Muscle of leg (tissue), 11 donors: ENCODE measurements around the gene AMFR. TPM values are rescaled to one million over a fixed set of nuclear protein-coding genes. Genes with fewer than 3 reads are reported as not detected.
A peak's percentile ranks its signal among the peaks of the same experiment; 100 is the strongest.

Experiments
- DNase-seq: peaks from one replicate; pipeline ENCODE4 v3.0.0; 2013
- H3K27ac ChIP-seq: one replicate; pipeline ENCODE4 v1.5.1; 2013; ENCODE audit warnings: mild to moderate bottlenecking, low read length, control low read depth
- H3K27me3 ChIP-seq: one replicate; pipeline ENCODE4 v1.6.1; 2013; ENCODE audit warnings: low read length; ENCODE audit not compliant: control insufficient read depth, insufficient read depth
- H3K36me3 ChIP-seq: one replicate; pipeline ENCODE4 v1.6.1; 2013; ENCODE audit warnings: low read length; ENCODE audit not compliant: control insufficient read depth, insufficient read depth
- H3K4me1 ChIP-seq: one replicate; pipeline ENCODE4 v1.6.1; 2013; ENCODE audit warnings: low read length; ENCODE audit not compliant: control insufficient read depth, insufficient read depth
- H3K4me3 ChIP-seq: one replicate; pipeline ENCODE4 v1.5.1; 2013; ENCODE audit warnings: low read length, control low read depth
- H3K9me3 ChIP-seq: replicated peaks from 2 replicates; pipeline ENCODE4 v1.6.1; 2013; ENCODE audit warnings: low read depth, low read length; ENCODE audit not compliant: control insufficient read depth
- WGBS: methylation state at CpG from one replicate; pipeline ENCODE4 v1.1.5; 2013; ENCODE audit warnings: missing lambda C conversion rate; ENCODE audit not compliant: insufficient coverage; 5-methylcytosine and 5-hydroxymethylcytosine counted together
- polyA plus RNA-seq, 8 donors: library from polyadenylated mRNA; unstranded; fragments of 120-200 nt; gene quantifications; one replicate each; pipeline versions ENCODE4 v1.2.1 to v1.2.3, GENCODE V29; 2013; ENCODE audit warnings: inconsistent platforms in 1 of 8, low replicate concordance in 1 of 8; ENCODE audit not compliant: insufficient read length in 8 of 8, insufficient read depth in 1 of 8
- total RNA-seq: library from RNA; stranded (reverse); fragments of 120-200 nt; gene quantifications from one replicate; pipeline ENCODE4 v1.2.4, GENCODE V29; 2013

AMFR gene
- total and polyA plus RNA-seq, 9 donors, result 36.6 to 70.4 (median 49.1) TPM

DNA sequence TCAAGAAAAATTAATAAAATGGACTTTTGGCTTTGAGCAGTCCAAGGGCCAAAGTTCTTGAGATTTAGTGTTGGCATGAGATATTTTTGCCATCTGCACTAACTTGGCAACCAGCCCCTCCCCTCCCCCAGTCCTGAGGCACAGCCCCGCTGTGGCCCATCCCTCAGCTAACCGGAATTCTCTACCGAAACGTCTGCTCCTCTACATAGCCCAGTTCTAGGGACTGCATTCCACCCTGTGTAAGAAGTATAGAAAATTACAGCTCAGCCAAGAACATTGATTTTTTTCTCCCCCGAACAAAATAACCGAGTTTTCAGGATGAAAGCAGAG is 97.5 kb downstream of the AMFR start:
- H3K27ac ChIP-seq, result no peak overlapping the region
- WGBS, result no CpG with 5 or more reads among the region's 6 CpGs
- no peaks in the 10 kb centered on the region for H3K27me3 ChIP-seq
- no peak overlapping the region for H3K4me3 ChIP-seq
- no peaks in the 10 kb centered on the region for H3K4me1 ChIP-seq
- H3K36me3 ChIP-seq, result no peaks in the 10 kb centered on the region
- no peaks in the 10 kb centered on the region for H3K9me3 ChIP-seq
- no peak for DNase-seq

DNA sequence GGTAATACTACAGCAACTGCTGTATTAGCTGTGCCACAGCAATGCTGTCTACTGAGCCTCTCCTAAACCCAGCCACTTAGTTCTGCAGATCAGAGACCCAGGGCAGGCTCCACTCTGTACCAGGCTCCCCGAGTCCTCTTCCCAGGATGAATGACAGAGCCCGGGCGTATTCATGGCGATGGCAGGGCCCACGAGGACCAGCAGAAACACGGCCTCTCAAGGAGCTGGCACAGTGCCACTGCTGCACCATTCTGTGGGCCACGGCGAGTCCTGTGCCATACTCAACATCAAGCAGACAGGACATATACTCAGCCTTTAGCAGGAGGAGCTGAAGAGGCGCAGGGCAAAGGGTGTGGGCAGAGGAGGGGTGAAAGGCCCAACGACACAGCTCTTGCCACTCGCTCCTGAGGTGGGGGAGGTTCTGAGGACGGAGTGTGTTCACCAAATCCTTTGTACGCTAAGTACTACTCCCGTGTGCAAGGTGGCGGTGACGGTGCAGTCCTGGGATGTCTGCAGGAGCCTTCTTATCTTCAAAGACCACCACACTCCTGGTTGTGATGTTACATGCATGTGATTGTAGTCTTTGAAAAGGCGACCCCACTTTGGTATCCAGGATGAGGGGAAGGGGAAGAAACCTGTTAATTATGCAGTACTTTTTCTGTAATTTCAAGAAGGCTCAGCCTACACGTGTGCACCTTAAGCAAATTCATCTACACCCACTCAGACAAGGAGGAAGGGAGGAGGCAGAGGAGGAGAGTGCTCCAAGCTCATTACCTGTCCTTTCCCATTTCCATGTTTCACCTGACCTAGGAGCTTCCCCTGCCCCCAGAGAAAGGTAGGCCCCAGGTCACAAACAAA is 98.0 kb downstream of the AMFR start:
- no peaks in the 10 kb centered on the region for H3K4me1 ChIP-seq
- WGBS, result 90% methylated on average over 7 of the region's 18 CpGs
- no peak overlapping the region for H3K4me3 ChIP-seq

DNA sequence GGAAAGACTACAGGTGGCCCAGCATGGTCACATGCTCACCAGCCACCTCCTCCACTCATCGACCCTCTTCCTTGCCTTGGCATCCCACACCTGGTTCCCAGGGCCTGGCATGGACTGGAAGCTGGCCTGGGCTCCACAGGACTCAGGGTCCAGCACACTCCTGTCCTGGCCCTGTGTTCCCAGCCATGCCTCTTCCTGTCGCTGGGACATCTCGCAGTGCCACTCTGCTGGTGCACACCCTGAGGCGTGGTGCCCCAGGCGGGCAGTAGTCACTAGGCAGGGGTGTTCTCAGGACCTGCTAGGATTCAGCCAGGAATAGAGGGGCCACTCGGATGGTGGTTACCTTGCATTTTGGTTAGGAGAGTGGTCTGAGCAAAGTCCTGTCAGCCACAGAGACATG is 99.4 kb downstream of the AMFR start:
- Histone ChIP-seq H3K27me3 (no peaks in the 10 kb centered on the region), H3K4me1 (no peaks in the 10 kb centered on the region), H3K36me3 (no peaks in the 10 kb centered on the region), H3K27ac (no peak overlapping the region), H3K4me3 (no peak overlapping the region), H3K9me3 (no peaks in the 10 kb centered on the region)
- no peak for DNase-seq
- WGBS, result 90% methylated on average over 6 of the region's 6 CpGs

More for the DNA sequence above, 98.0 kb downstream of the AMFR start:
- Histone ChIP-seq H3K27ac (no peak overlapping the region), H3K36me3 (no peaks in the 10 kb centered on the region), H3K9me3 (no peaks in the 10 kb centered on the region), H3K27me3 (no peaks in the 10 kb centered on the region)
- DNase-seq, result no peak

DNA sequence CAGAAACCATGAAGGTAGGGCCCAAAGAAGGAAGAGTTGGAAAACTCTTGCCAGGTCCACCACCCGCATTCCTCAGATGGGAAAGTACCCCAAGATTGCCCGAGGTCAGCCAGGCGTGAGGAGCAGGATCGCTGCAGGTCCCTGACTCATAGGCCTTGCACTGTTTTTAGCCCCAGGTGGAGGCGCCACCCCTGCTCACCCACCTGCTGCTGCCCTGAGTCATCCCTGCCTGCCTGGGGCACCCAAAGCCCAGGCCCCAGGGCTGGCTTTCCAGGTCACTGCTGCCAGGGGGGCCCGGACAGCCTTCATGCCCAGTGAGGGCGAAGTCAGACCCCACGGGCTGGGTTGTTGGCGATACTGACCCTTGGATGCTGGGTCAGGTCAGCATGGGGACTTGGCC is 100.9 kb downstream of the AMFR start:
- 84% methylated on average over 9 of the region's 9 CpGs for WGBS
- no peak for DNase-seq

DNA sequence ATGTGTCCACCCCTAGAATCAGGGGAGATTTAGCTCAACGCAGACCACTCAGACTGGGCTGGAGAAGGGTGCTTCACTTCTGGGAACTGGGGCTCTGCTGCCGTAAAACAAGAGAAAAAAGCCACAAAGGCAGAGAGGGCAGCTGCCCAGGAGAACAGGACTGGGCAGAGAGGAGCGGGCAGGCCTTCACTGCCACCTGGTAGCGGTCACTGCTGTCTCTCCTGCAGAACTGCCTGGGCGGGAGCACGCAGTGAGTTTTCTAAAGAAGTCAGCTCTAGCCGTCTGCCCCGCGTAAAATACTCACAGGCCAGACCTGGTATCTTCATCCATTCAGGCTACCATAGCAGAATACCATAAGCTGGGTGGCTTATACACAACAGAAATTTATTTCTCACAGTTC is 103.8 kb downstream of the AMFR start:
- no peaks in the 10 kb centered on the region for H3K36me3 ChIP-seq
- peaks cover 5% of the 10 kb centered on the region for H3K27me3 ChIP-seq
- peaks cover 5% of the 10 kb centered on the region for H3K4me1 ChIP-seq
- H3K4me3 ChIP-seq, result no peak overlapping the region
- no peak overlapping the region for H3K27ac ChIP-seq
- 68% methylated on average over 8 of the region's 9 CpGs for WGBS
- DNase-seq, result no peak
- H3K9me3 ChIP-seq, result no peaks in the 10 kb centered on the region

More for the DNA sequence above, 100.9 kb downstream of the AMFR start:
- Histone ChIP-seq H3K36me3 (no peaks in the 10 kb centered on the region), H3K4me3 (no peak overlapping the region), H3K27ac (no peak overlapping the region), H3K9me3 (no peaks in the 10 kb centered on the region), H3K27me3 (no peaks in the 10 kb centered on the region), H3K4me1 (no peaks in the 10 kb centered on the region)

DNA sequence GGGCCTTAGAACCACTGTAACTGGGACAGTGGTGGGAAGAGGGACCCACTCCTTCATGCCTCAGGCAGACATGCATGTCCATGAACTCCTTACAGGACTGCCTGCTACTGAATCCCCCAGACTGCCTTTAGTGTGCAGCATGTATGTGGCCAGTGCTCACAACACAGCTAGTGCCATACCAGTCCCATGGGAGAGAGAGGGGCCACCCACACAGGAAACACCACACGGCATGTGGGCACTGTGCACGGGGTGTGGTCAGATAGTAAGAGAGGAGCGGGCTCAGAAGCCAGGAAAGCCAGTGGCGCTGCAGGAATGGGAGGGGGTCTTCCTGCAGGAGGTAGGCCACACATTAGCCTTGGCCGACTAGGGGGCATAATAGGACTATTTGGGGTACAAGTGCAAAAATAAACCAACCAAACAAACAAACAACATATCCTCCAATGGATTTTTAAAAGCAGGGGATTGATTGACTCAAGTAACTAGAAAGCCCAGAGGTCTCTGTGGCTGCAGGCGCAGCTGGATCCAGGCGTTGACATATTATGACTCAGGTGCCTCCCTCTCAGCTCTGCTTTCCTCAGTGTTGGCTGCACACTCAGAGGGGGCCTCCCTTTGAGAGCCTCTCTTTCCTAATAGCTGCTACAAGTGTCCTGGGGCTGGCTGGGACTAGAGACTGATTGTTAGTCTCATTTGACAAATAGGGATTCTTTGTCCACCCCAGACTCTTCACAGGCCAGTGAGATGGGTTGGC is 104.4 kb downstream of the AMFR start:
- Histone ChIP-seq H3K4me1 (peaks cover 5% of the 10 kb centered on the region), H3K9me3 (no peaks in the 10 kb centered on the region), H3K27me3 (peaks cover 5% of the 10 kb centered on the region), H3K4me3 (no peak overlapping the region), H3K36me3 (no peaks in the 10 kb centered on the region), H3K27ac (no peak overlapping the region)
- WGBS, result 82% methylated on average over 4 of the region's 7 CpGs
- DNase-seq, result no peak

DNA sequence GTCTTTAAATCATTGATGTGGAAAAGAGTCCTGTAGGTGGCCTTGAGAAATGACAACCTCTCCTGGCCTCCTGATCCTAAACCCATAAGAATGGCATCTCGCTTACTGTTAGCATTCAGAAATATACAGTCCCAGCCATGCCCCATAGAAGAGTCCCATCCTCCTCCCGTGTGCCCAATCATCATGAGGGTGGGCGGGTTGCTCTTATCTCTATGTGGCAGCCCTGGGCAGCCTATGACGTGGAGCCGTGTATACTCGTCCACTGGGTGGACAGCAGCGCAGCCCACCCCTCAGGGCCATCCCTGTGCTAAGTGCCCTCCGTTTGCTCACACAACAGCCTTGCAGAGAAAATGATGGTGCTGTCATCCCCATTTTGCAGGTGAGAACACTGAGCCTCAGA is 105.3 kb downstream of the AMFR start:
- Histone ChIP-seq H3K27me3 (peaks cover 5% of the 10 kb centered on the region), H3K27ac (no peak overlapping the region), H3K36me3 (no peaks in the 10 kb centered on the region), H3K9me3 (no peaks in the 10 kb centered on the region), H3K4me1 (peaks cover 5% of the 10 kb centered on the region), H3K4me3 (no peak overlapping the region)
- 85% methylated on average over 7 of the region's 8 CpGs for WGBS
- DNase-seq, result no peak

DNA sequence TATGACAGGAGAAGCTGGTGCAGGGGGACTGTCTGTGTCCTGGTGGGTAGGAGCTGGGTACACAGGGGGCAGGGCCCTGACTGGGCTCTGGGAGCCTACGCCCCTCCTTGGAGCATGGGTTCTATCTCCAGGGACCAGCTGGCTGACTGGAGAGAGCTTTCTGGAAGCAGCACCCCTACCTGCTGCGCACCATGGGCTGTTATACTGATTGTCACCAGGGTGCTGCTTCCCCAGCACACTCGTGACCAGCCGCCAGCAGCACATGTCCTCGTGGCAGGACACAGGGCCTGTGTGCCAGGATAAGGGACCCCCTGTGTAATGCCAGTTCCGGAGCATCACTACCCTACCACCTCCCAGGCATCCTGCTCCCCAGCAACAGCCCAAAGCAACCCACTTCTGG is 106.0 kb downstream of the AMFR start:
- no peak for DNase-seq
- H3K27ac ChIP-seq, result no peak overlapping the region
- H3K9me3 ChIP-seq, result no peaks in the 10 kb centered on the region
- no peak overlapping the region for H3K4me3 ChIP-seq
- H3K4me1 ChIP-seq, result peaks cover 5% of the 10 kb centered on the region
- peaks cover 5% of the 10 kb centered on the region for H3K27me3 ChIP-seq
- H3K36me3 ChIP-seq, result no peaks in the 10 kb centered on the region
- 92% methylated on average over 5 of the region's 6 CpGs for WGBS

DNA sequence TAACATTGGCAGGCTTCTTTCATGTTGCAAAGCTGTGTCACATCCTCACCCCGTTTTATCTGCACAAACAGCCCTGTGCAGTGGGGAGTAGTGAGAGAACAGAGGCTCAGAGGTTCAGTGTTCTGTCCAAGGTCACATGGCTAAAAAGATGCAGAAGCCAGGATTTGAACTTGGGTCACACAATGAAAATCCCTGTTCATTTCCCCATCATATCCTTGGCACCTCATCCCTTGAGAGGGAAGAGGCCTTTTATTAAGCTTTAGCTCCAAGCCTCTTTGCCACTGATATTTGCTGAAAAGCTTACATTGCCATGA is 106.6 kb downstream of the AMFR start:
- peaks cover 5% of the 10 kb centered on the region for H3K27me3 ChIP-seq
- no peak for DNase-seq
- no peaks in the 10 kb centered on the region for H3K9me3 ChIP-seq
- H3K4me1 ChIP-seq, result peaks cover 5% of the 10 kb centered on the region
- WGBS, result no CpG with 5 or more reads among the region's 1 CpG
- no peaks in the 10 kb centered on the region for H3K36me3 ChIP-seq
- H3K4me3 ChIP-seq, result no peak overlapping the region
- no peak overlapping the region for H3K27ac ChIP-seq

DNA sequence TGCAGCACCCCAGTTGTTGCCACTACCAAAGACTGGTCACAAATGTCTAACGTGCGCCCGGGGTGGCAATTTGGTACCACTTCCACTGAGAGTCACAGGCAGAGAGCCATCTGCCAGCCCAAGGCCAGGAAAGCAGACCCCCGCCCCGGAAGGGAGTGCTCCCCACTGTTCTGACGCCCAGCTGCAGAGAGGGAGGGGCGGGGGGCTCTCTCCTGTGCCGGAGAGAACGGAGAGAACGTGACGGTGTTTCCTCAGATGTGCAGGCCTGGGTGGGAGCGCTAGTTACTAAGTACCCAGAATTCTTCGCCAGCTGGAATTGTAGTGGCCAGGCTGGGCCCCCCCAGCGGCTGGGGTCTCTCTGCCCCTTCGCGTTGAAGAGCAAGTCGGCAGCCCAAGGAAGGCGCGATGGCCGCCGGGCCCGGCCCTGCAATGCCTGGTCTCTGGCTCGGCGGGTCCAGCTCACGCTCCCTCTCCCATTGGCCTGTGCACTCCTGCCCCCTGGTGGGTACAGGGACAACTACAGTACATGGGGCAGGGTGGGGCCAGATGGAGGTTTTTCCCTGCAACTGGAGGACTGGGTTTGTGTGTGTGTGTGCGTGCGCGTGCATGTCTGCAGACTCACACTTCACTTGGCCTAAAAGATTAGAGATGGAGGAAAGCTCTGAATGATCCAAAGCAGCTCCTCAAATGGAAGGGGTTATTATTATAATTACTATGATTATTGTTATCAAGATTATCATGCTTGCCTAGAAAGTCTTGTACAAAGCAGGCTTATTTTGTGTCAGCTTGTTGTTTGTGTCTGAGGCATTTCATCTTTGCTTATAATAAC is 107.1 kb downstream of the AMFR start:
- Histone ChIP-seq H3K4me3 (peak overlapping the region; percentile 23), H3K27ac (no peak overlapping the region), H3K27me3 (peaks cover 5% of the 10 kb centered on the region), H3K4me1 (peaks cover 5% of the 10 kb centered on the region), H3K36me3 (no peaks in the 10 kb centered on the region), H3K9me3 (no peaks in the 10 kb centered on the region)
- DNase-seq, result peak; percentile 89
- 11% methylated on average over 25 of the region's 28 CpGs for WGBS
